Peyer's patch (tissue), 4 donors: ENCODE measurements around the gene CECR2. TPM values are rescaled to one million over a fixed set of nuclear protein-coding genes. Genes with fewer than 3 reads are reported as not detected.

Experiments
- DNase-seq, 3 donors: peaks; one replicate each; pipeline ENCODE4 v3.0.0-alpha.2; 2017 to 2019
- H3K27ac ChIP-seq, 4 donors: fragments of 200-600 bp; sonication (generic); one replicate each; pipeline ENCODE4 v1.5.1; 2016 to 2019
- H3K27me3 ChIP-seq, 2 donors: fragments of 200-600 bp; sonication (generic); one replicate each; pipeline ENCODE4 v1.5.1; 2019
- H3K36me3 ChIP-seq, 3 donors: fragments of 200-600 bp; sonication (generic); one replicate each; pipeline ENCODE4 v1.5.1; 2016 to 2019
- H3K4me1 ChIP-seq, 4 donors: fragments of 200-600 bp; sonication (generic); one replicate each; pipeline ENCODE4 v1.5.1; 2016 to 2019
- H3K4me3 ChIP-seq, 4 donors: fragments of 200-600 bp; sonication (generic); 1 replicate in 3 of 4; 2 replicates in 1 of 4; pipeline ENCODE4 v1.5.1; 2016 to 2019; ENCODE audit warnings: mild to moderate bottlenecking in 1 of 4
- H3K9me3 ChIP-seq, 4 donors: fragments of 200-600 bp; sonication (generic); one replicate each; pipeline ENCODE4 v1.5.1; 2016 to 2019; ENCODE audit warnings: mild to moderate bottlenecking in 1 of 4
- POLR2A ChIP-seq, 2 donors: fragments of 450-650 bp; IDR thresholded peaks; one replicate each; pipeline ENCODE4 v1.5.1; 2017; ENCODE audit warnings: antibody characterized with exemption in 2 of 2, mild to moderate bottlenecking in 2 of 2, moderate library complexity in 2 of 2
- total RNA-seq, 4 donors: library from RNA; depleted of rRNA; stranded (reverse); fragments of >200 nt; gene quantifications; one replicate each; pipeline ENCODE4 v1.1.0, GENCODE V29; 2016
- TF ChIP-seq, protein P1 (sequence below), 6 experiments: fragments of 450-650 bp in 4 of 6; fragments of 200-600 bp in 2 of 6; sonication (generic) in 1 of 6; IDR thresholded peaks; one replicate each; pipeline ENCODE4 v1.5.1; 2017 to 2019; ENCODE audit warnings: antibody characterized with exemption in 6 of 6, mild to moderate bottlenecking in 3 of 6, moderate library complexity in 1 of 6

Gene CECR2
- total RNA-seq, 4 donors from 2014 or later = 0.18 to 5.0 (median 0.69) TPM

DNA sequence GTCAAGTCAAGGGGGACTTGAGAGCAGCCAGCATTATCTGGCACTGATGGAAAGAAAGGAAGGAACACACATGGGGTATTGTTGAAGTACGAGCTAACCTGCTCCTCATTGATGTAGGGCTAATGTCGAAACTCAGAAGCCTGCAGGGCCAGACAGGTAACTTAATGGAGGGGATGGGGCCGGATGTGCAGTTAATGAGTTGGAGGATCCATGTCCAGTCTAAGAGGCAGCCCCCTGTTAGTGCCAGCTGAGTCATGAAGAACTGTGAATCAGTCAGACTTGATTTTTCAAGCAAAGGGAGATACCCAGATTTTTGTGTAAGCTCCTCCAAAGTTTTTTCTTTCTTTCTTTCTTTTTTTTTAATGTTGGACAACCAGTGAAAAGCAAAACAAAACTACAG lies 65.6 kb downstream of the CECR2 start:
- DNase-seq = no peak
- H3K27ac ChIP-seq = no peak overlapping the region

DNA sequence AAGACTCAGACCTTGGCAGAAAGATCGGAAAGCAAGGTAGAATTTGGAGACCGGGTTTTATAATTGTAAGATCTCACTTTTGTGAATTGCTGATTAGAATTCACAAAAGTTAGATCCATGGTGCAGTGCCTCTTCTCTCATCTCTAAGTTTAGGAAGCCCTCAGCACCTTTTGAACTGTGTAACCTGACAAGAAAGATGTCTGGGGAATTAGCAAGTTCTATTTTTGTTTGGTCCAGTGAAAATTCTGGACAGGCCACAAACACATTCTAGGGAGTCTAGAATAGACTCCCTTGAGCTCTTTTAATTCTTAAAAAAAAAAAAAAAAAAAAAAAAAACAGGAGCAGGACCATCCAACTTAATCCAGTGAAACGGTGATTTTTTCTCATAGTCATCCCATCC lies 66.1 kb downstream of the CECR2 start:
- no peaks in the 10 kb centered on the region for H3K9me3 ChIP-seq
- H3K27me3 ChIP-seq = no peaks in the 10 kb centered on the region
- no peak overlapping the region for H3K27ac ChIP-seq
- no peaks in the 10 kb centered on the region for H3K36me3 ChIP-seq
- no peak for DNase-seq
- H3K4me1 ChIP-seq = no peaks in the 10 kb centered on the region
- TF ChIP-seq POLR2A (IDR thresholded peaks at IDR 0.05) = no peak
- TF ChIP-seq, protein P1, sequence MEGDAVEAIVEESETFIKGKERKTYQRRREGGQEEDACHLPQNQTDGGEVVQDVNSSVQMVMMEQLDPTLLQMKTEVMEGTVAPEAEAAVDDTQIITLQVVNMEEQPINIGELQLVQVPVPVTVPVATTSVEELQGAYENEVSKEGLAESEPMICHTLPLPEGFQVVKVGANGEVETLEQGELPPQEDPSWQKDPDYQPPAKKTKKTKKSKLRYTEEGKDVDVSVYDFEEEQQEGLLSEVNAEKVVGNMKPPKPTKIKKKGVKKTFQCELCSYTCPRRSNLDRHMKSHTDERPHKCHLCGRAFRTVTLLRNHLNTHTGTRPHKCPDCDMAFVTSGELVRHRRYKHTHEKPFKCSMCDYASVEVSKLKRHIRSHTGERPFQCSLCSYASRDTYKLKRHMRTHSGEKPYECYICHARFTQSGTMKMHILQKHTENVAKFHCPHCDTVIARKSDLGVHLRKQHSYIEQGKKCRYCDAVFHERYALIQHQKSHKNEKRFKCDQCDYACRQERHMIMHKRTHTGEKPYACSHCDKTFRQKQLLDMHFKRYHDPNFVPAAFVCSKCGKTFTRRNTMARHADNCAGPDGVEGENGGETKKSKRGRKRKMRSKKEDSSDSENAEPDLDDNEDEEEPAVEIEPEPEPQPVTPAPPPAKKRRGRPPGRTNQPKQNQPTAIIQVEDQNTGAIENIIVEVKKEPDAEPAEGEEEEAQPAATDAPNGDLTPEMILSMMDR (IDR thresholded peaks at IDR 0.05) = no peak
- no peak overlapping the region for H3K4me3 ChIP-seq

More for the DNA sequence above, 65.6 kb downstream of the CECR2 start:
- H3K4me1 ChIP-seq = no peaks in the 10 kb centered on the region
- H3K9me3 ChIP-seq = no peaks in the 10 kb centered on the region
- no peaks in the 10 kb centered on the region for H3K36me3 ChIP-seq
- TF ChIP-seq, protein P1 (IDR thresholded peaks at IDR 0.05) = no peak
- TF ChIP-seq POLR2A (IDR thresholded peaks at IDR 0.05) = no peak
- H3K4me3 ChIP-seq = no peak overlapping the region
- H3K27me3 ChIP-seq = no peaks in the 10 kb centered on the region

DNA sequence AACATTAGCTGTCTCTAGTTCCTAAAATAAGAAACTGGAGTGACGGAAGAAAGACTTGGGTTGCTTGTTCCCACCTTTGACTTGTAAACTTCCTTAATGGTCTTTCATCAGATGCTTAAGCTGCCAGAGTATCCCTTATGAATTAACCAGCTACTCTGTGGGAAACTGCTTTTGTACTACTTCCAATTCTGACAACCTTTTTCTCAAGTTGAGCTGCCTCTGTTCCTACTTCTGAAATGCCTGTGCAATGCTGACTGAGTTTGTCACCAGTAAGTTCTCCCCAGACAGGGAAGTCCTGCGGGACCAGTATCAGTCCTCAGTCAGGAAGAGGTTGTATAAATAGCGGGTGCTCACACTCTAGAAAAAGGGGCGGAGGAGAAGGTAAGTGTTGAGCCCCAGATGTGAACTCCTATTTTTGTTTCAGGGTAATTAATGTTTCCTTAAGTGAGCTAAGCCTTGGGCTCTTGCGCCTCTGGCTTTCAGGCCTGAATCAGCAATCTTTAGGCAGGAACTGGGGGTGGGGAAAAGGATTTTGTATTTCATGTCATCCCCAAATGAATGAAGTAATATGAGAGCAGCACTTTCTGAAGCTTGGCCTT lies 67.2 kb downstream of the CECR2 start:
- no peaks in the 10 kb centered on the region for H3K27me3 ChIP-seq
- DNase-seq = no peak
- TF ChIP-seq, protein P1 (IDR thresholded peaks at IDR 0.05) = no peak
- no peak for TF ChIP-seq POLR2A (IDR thresholded peaks at IDR 0.05)
- no peaks in the 10 kb centered on the region for H3K4me1 ChIP-seq
- H3K9me3 ChIP-seq = no peaks in the 10 kb centered on the region
- H3K4me3 ChIP-seq = no peak overlapping the region
- H3K27ac ChIP-seq = no peak overlapping the region
- no peaks in the 10 kb centered on the region for H3K36me3 ChIP-seq

DNA sequence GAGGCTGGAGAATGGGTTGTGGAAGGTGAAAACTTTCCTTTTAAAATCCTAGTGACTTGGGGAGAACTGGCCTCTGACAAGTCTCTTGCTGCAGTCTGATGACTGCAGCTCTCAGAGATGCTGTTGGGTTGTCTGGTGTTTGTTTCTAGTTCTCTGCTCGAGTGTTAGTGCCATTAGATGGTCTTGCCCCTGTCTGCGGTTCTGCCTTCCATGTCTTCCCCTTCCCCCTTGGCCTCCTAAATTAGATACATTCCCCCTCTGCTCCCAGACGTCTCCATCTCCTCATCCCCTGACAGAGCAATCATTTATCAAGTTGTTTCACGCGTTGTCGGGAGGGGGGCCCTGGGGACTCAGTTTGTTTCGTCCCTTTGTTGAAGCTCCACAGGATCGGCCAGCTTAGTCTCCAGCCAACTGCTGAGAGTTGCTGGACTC lies 67.7 kb downstream of the CECR2 start:
- Histone ChIP-seq H3K27ac (no peak overlapping the region), H3K4me1 (no peaks in the 10 kb centered on the region), H3K4me3 (no peak overlapping the region), H3K36me3 (no peaks in the 10 kb centered on the region), H3K9me3 (no peaks in the 10 kb centered on the region), H3K27me3 (no peaks in the 10 kb centered on the region)
- TF ChIP-seq, protein P1 (IDR thresholded peaks at IDR 0.05) = no peak
- TF ChIP-seq POLR2A (IDR thresholded peaks at IDR 0.05) = no peak
- DNase-seq = no peak

DNA sequence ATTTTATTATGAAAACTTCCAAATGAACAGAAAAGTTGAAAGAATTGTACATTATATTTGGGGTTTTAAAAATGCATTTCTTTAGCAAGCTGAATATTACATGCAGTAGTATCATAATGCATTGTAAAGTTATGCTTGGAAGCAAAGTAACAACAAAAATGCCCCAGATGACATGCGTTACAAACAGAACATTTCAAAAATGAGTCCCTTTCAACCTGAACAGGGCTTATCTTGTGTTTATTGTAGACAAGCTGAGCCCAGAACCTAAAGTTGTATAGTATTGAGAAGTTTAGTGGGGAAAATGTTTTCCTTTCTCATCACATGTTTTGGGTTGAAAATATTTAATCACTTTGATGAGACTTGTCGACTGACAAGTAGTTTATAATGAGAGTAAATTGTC lies 68.8 kb downstream of the CECR2 start:
- TF ChIP-seq, protein P1 (IDR thresholded peaks at IDR 0.05) = no peak
- TF ChIP-seq POLR2A (IDR thresholded peaks at IDR 0.05) = no peak
- no peaks in the 10 kb centered on the region for H3K27me3 ChIP-seq

DNA sequence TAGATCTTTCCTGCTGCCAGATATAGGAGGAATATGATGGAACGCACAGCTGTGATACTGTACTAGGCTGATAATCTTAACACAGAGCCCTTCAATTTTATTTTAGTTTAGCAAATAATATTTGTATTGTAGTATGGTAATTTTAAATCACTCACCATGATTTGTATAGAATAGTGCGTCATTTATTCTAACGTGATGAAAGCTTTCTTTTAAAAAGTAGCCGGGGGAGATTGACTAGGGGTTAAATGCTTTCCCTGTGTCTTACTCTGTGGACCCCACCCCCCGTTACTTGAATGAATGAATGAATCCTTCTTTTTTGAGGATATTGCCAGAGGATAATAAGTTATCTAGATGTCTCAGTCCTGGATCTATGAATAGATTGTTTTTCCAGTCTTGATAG lies 72.1 kb downstream of the CECR2 start:
- DNase-seq = no peak
- H3K36me3 ChIP-seq = no peaks in the 10 kb centered on the region
- H3K27me3 ChIP-seq = no peaks in the 10 kb centered on the region
- TF ChIP-seq, protein P1 (IDR thresholded peaks at IDR 0.05) = no peak
- no peak for TF ChIP-seq POLR2A (IDR thresholded peaks at IDR 0.05)
- no peak overlapping the region for H3K27ac ChIP-seq
- no peaks in the 10 kb centered on the region for H3K4me1 ChIP-seq
- no peak overlapping the region for H3K4me3 ChIP-seq
- no peaks in the 10 kb centered on the region for H3K9me3 ChIP-seq

More for the DNA sequence above, 68.8 kb downstream of the CECR2 start:
- H3K4me1 ChIP-seq = no peaks in the 10 kb centered on the region
- H3K27ac ChIP-seq = no peak overlapping the region
- no peak for DNase-seq
- H3K4me3 ChIP-seq = no peak overlapping the region
- H3K9me3 ChIP-seq = no peaks in the 10 kb centered on the region
- H3K36me3 ChIP-seq = no peaks in the 10 kb centered on the region
